G401.6 (cell line): ENCODE measurements around the gene MT1M.

Experiments
- FAIRE-seq: peaks from 2 replicates; lab custom pipeline; 2012; peaks lifted over from hg19 to GRCh38; lab: Jason Lieb, UNC

MT1M gene

DNA sequence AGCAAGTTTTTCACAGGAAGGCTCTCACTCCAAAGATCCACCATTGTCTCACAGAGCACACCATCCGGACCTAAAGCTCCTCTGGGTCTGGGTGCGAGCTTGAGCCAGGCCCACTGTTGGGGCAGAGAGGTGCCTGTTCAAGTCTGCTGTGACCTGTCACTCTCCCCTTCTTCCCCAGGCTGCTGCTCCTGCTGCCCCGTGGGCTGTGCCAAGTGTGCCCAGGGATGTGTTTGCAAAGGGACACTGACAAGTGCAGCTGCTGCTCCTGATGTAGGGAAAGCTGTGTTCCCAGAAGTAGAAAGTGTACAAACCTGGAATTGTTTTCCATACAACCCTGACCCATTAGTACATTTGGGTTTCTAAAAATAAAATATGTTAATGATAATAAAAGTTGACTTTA is 45.0 kb downstream of the MT1M start:
- no peak for FAIRE-seq

- no peak for FAIRE-seq
Measured at GRCh38 chr16:56679078-56679730, 46.7 kb downstream of the MT1M start.

DNA sequence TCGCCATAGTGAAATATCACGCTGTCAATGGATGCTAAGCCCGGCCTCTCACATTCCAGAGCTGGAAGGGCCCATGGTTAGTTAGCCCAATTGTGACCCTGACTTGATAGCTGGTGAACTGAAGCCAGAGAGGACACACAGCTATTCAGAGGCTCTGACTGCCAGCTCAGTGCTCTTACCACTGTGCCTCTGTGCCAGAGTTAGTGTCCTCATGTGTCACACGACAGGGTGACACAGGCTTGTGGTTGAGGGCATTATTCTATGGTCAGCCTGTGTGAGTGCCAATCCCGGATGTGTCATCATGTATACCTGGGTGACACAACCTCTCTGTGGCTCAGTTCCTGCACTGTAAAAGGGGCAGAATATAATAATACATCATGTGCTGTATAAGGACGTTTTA is 47.4 kb downstream of the MT1M start:
- no peak for FAIRE-seq

- FAIRE-seq: no peak
Measured at GRCh38 chr16:56681939-56682702, 49.7 kb downstream of the MT1M start, which contains the start of gene MT1X. Gene MT1X (plus strand): TSS chr16:56682470. CDS start chr16:56682541, 71 bp downstream.

DNA sequence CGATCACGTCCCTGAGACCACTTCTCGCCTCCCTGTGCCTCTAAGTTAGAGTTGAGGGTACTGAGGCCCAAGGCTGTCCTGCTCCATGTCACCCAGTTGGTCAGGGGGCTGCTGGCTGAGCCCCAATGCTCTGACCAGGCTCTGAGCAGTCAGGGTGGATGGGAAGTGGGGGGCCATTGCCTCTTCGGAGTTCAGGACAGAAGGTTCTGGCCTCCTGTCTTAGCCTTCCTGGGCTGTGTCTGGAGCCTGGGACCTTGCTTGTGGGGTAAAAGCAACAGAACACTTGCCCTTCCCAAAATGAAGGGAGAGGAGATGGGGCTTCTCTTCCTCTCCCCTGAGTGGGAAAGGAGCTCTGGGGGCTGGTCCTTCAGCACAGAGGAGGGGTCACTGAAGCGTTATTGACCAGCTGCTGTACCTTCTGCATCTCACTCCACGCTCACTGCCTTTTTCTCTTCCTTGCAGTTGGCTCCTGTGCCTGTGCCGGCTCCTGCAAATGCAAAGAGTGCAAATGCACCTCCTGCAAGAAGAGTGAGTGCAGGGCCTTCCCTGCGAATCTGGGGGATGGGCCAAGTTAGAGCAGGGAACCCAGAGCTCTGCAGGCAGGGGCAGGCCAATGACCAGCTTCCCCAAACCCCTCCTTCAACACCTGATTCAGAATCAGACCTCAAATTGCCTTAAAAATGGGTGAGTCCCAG is 50.4 kb downstream of the MT1M start:
- FAIRE-seq: no peak
